ENCODE measurements around the gene ZDHHC3.

The ZDHHC3 gene

DNA sequence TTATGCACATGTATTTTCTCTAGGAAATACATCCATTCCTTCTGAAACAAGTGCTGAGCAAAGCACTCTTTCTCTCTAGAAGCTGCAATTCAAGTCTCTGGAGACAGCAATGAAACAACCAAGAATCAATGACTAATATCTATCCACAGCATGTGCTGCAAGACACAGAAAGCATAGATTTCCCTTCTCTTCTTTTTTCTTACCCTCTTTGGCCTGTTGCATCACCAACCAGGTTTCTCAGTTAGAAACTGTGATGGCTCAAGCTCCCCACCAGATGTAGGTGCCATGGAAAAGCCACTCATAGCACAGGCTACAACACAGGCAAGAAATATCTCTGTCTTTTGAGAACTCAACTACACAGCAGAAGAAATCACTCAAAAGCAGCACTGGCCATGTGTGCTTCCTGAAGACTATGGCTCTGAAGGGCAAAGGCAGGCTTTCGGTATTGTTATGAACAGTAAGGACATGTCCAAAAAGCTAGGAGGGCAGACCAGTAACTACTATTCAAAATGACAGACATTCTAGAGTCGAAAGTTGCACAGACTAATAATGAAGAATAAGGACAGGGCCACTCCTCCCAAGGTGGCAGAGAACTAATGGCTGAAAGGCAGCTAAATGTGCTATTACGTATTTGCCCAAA lies 15.5 kb downstream of the ZDHHC3 start:
- Histone ChIP-seq H3K36me3 (no peaks in the 10 kb centered on the region), H3K9me3 (no peaks in the 10 kb centered on the region), H3K4me1 (no peaks in the 10 kb centered on the region), H3K4me3 (ENCODE audit: low read depth, low read length) (no peak overlapping the region), H3K27me3 (no peaks in the 10 kb centered on the region)
- DNase-seq = no peak
- no peak for TF ChIP-seq CTCF (IDR thresholded peaks at IDR 0.05; ENCODE audit: low read depth, low read length)

GRCh38 chr3:44958386-44958785 lies 17.6 kb downstream of the ZDHHC3 start:
- H3K9me3 ChIP-seq = no peaks in the 10 kb centered on the region
- no peaks in the 10 kb centered on the region for H3K36me3 ChIP-seq
- DNase-seq = no peak
- no peak overlapping the region for H3K4me3 ChIP-seq (ENCODE audit: low read depth, low read length)
- no peaks in the 10 kb centered on the region for H3K4me1 ChIP-seq
- no peak for TF ChIP-seq CTCF (IDR thresholded peaks at IDR 0.05; ENCODE audit: low read depth, low read length)
- no peaks in the 10 kb centered on the region for H3K27me3 ChIP-seq

- H3K9me3 ChIP-seq = no peaks in the 10 kb centered on the region
- H3K4me1 ChIP-seq = no peaks in the 10 kb centered on the region
- no peaks in the 10 kb centered on the region for H3K27me3 ChIP-seq
- no peak for DNase-seq
- H3K4me3 ChIP-seq (ENCODE audit: low read depth, low read length) = no peak overlapping the region
- no peaks in the 10 kb centered on the region for H3K36me3 ChIP-seq
- TF ChIP-seq CTCF (IDR thresholded peaks at IDR 0.05; ENCODE audit: low read depth, low read length) = no peak
Observed at GRCh38 chr3:44957986-44958385, 18.0 kb downstream of the ZDHHC3 start.

GRCh38 chr3:44955917-44956316 lies 20.1 kb downstream of the ZDHHC3 start:
- Histone ChIP-seq H3K9me3 (no peaks in the 10 kb centered on the region), H3K36me3 (no peaks in the 10 kb centered on the region), H3K27me3 (no peaks in the 10 kb centered on the region), H3K4me3 (ENCODE audit: low read depth, low read length) (no peak overlapping the region), H3K4me1 (no peaks in the 10 kb centered on the region)
- no peak for TF ChIP-seq CTCF (IDR thresholded peaks at IDR 0.05; ENCODE audit: low read depth, low read length)
- no peak for DNase-seq

DNA sequence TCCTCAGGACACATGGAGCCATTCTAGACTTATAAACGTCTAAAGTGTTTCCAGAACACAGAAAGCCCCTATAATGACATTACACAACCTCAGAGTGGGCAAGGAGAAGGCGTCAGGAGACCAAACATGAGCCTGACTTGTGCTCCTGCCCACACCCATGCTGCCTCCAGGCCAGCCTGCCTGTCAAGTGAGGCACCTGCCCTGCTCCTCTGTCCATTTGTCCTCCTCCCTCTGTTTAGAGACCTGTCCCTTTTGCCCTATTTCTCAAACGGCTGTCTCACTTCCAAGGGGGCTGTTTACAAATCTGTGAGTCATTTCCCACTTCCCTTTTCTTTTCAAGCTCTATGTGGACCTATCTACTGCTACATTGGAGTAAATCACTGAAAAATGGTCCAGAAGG lies 21.0 kb downstream of the ZDHHC3 start:
- Histone ChIP-seq H3K27me3 (no peaks in the 10 kb centered on the region), H3K4me1 (no peaks in the 10 kb centered on the region), H3K4me3 (ENCODE audit: low read depth, low read length) (no peak overlapping the region), H3K36me3 (no peaks in the 10 kb centered on the region), H3K9me3 (no peaks in the 10 kb centered on the region)
- no peak for TF ChIP-seq CTCF (IDR thresholded peaks at IDR 0.05; ENCODE audit: low read depth, low read length)
- no peak for DNase-seq

DNA sequence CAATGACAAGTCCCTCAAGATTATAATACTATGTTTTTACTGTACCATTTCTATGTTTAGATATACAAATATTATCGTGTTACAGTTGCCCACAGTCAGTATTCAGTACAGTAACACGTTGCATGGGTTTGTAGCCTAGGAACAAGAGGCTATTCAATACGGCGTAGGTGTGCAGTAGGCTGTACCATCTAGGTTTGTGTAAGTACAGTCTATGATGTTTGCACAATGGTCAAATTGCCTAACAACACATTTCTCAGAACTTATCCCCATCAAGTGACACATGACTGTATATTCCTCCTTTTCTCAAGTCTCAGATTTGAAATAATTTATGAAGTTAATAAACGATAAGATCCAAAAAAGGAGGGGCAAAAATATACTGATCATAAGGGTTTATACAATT lies 21.7 kb downstream of the ZDHHC3 start:
- Histone ChIP-seq H3K4me3 (ENCODE audit: low read depth, low read length) (no peak overlapping the region), H3K9me3 (no peaks in the 10 kb centered on the region), H3K36me3 (no peaks in the 10 kb centered on the region), H3K4me1 (no peaks in the 10 kb centered on the region), H3K27me3 (no peaks in the 10 kb centered on the region)
- no peak for TF ChIP-seq CTCF (IDR thresholded peaks at IDR 0.05; ENCODE audit: low read depth, low read length)
- no peak for DNase-seq
